ENCODE measurements around the gene PPP2R2C.

The PPP2R2C gene

GRCh38 chr4:6445403-6446129 lies 26.8 kb downstream of the PPP2R2C start:
- DNase-seq (ENCODE audit: low spot score): no peak
- TF ChIP-seq CTCF (IDR thresholded peaks at IDR 0.05; ENCODE audit: extremely low read depth, missing control alignments): no peak

GRCh38 chr4:6444582-6444981 lies 27.8 kb downstream of the PPP2R2C start:
- TF ChIP-seq CTCF (IDR thresholded peaks at IDR 0.05; ENCODE audit: extremely low read depth, missing control alignments): no peak

GRCh38 chr4:6443035-6444023 lies 29.1 kb downstream of the PPP2R2C start:
- no peak for DNase-seq (ENCODE audit: low spot score)
- no peak for TF ChIP-seq CTCF (IDR thresholded peaks at IDR 0.05; ENCODE audit: extremely low read depth, missing control alignments)

More at GRCh38 chr4:6444582-6444981, 27.8 kb downstream of the PPP2R2C start:
- DNase-seq (ENCODE audit: low spot score): no peak

- TF ChIP-seq CTCF (IDR thresholded peaks at IDR 0.05; ENCODE audit: extremely low read depth, missing control alignments): no peak
- no peak for DNase-seq (ENCODE audit: low spot score)
Observed at GRCh38 chr4:6442555-6442954, 29.9 kb downstream of the PPP2R2C start.

GRCh38 chr4:6441758-6442157 lies 30.7 kb downstream of the PPP2R2C start:
- no peak for DNase-seq (ENCODE audit: low spot score)

GRCh38 chr4:6441202-6441582 lies 31.2 kb downstream of the PPP2R2C start:
- TF ChIP-seq CTCF (IDR thresholded peaks at IDR 0.05; ENCODE audit: extremely low read depth, missing control alignments): no peak
- no peak for DNase-seq (ENCODE audit: low spot score)

More at GRCh38 chr4:6441758-6442157, 30.7 kb downstream of the PPP2R2C start:
- TF ChIP-seq CTCF (IDR thresholded peaks at IDR 0.05; ENCODE audit: extremely low read depth, missing control alignments): no peak

Data from GM20000 (cell line).